ENCODE data around the gene PSME1. TPM values are rescaled to one million over a fixed set of nuclear protein-coding genes. Genes with fewer than 3 reads are reported as not detected.

PSME1 gene
- total and polyA plus RNA-seq, 2 donors (not counting 1 experiment from before 2014, with no cell fraction given), result 177 to 266 TPM

DNA sequence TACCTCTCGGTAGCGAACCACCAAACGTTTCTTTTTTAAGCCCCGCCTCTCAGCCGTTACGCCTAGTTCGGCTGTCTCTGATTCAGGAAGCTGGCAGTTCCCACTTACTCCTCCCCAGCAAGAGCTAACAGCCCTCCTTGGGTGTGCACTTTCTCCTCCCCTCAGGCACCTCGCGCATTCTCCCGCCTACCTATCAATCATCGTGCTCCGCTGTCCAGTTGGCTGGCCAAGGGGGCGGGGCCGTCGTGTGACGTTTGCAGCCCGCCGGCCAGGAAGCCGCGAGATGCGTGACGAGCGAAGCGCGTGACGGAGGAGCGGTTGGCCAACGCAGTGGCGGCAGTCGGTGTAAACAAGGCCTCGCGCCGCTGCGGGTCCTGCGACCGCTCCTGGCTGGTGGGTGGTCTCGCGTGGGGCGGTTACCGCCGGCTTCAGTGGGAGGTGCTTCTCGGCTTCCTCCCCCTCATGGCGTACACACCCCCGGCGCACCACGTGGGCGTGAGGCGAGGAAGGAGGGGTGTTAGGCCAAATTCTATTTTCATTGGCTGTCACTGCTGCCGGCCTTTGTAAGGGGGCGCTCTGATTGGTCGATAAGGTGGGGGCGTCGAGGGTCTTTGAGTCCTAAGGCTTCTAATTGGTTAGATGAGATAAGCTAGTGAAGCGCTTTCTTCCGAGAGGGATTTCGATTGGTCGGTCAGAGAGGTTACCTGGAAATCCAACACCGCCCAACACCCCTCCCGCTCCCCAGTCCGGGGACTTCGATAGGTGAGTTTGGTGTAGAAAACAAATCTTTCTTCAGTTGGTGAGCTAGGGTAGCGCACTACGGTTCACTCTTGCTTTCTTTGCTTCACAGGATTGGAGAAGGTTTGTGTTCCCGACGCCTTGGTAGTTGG, 21.2 kb upstream of the PSME1 start, which contains the start of the genes DCAF11 and NRL:
TSS of gene DCAF11 (plus strand) at position 246 of the 890 bp plus-strand sequence. CDS start 818 bp downstream, outside the sequence.
TSS of gene NRL (minus strand) at position 418 of the 890 bp plus-strand sequence. CDS start 32,101 bp downstream, outside the sequence.
- Histone ChIP-seq H2AFZ (ENCODE audit: low read length) (peak within 1 kb of the TSS; percentile 96), H3K9ac (ENCODE audit: insufficient read depth, low read length) (peak within 1 kb of the TSS; percentile 96), H4K20me1 (ENCODE audit: control insufficient read depth, extremely low read depth, insufficient read depth, low read length) (no peaks in the 10 kb centered on the region), H3K4me3 (replicated peaks in 1 of 4; ENCODE audit: control extremely low read depth in 1 of 4, insufficient read depth in 1 of 4, low read depth in 3 of 4, low read length in 4 of 4) (peak within 1 kb of the TSS; percentile 39 to 96 (median 72)), H3K36me3 (ENCODE audit: control insufficient read depth, insufficient read depth, low read length) (no peaks in the 10 kb centered on the region), H3K4me2 (ENCODE audit: extremely low read depth, insufficient read depth, low read length) (peak within 1 kb of the TSS; percentile 100), H3K27me3 (ENCODE audit: control insufficient read depth, insufficient read depth, low read length) (no peaks in the 10 kb centered on the region), H3K4me1 (ENCODE audit: control insufficient read depth, extremely low read depth, insufficient read depth, low read length) (peaks cover 5% of the 10 kb centered on the region), H3K9me3 (ENCODE audit: control insufficient read depth, insufficient read depth, low read depth, low read length) (no peaks in the 10 kb centered on the region), H3K27ac (ENCODE audit: insufficient read depth, low read length) (peak within 1 kb of the TSS; percentile 98), H3K79me2 (ENCODE audit: control insufficient read depth, insufficient read depth, low read length) (no peaks in the 10 kb centered on the region)
- TF ChIP-seq, protein P1, sequence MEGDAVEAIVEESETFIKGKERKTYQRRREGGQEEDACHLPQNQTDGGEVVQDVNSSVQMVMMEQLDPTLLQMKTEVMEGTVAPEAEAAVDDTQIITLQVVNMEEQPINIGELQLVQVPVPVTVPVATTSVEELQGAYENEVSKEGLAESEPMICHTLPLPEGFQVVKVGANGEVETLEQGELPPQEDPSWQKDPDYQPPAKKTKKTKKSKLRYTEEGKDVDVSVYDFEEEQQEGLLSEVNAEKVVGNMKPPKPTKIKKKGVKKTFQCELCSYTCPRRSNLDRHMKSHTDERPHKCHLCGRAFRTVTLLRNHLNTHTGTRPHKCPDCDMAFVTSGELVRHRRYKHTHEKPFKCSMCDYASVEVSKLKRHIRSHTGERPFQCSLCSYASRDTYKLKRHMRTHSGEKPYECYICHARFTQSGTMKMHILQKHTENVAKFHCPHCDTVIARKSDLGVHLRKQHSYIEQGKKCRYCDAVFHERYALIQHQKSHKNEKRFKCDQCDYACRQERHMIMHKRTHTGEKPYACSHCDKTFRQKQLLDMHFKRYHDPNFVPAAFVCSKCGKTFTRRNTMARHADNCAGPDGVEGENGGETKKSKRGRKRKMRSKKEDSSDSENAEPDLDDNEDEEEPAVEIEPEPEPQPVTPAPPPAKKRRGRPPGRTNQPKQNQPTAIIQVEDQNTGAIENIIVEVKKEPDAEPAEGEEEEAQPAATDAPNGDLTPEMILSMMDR (conservative IDR thresholded peaks at IDR 0.05 in 1 of 2, IDR thresholded peaks at IDR 0.05 in 1 of 2; ENCODE audit: low read depth in 1 of 2, low read length in 2 of 2), result no peak
- no peak for TF ChIP-seq EZH2 (IDR thresholded peaks at IDR 0.05; ENCODE audit: low read length, missing control alignments)
- DNase-seq (ENCODE audit: low read depth in 2 of 2), result peak; percentile 100

DNA sequence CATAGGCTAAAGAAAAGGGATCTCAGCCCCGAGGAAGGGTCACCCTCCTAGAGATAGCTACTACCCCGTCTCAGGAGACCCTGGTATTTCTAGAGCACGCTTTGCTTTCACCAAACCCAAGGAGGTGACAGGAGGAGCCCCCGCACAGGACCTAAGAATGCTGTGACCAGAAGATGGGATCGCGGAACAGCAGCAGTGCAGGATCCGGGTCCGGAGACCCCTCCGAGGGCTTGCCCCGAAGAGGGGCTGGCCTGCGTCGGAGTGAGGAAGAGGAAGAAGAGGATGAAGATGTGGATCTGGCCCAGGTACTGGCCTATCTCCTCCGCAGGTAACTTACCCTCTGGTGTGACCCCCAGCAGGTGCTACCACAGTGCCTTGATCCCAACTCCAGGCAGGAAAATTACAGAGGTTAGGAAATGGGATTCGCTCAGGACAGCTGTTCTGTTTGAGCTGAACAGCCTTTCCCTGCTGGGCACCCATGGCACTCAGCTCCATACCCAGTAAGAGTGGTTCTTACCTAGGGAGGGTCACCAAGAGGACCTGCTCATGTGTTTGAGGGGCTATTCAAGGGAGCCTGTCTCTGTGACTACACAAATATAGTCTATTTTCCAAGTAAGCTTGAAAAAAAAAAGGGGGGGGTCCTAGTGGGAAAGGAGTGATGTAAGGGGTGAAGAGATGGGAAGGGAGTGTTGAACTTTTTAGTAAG, 20.4 kb upstream of the PSME1 start:
- Histone ChIP-seq H2AFZ (ENCODE audit: low read length) (peak overlapping the region; percentile 27), H3K9ac (ENCODE audit: insufficient read depth, low read length) (peak overlapping the region; percentile 96), H3K4me1 (ENCODE audit: control insufficient read depth, extremely low read depth, insufficient read depth, low read length) (peaks cover 5% of the 10 kb centered on the region), H3K4me2 (ENCODE audit: extremely low read depth, insufficient read depth, low read length) (peak overlapping the region; percentile 90), H3K36me3 (ENCODE audit: control insufficient read depth, insufficient read depth, low read length) (no peaks in the 10 kb centered on the region), H3K4me3 (replicated peaks in 1 of 4; ENCODE audit: control extremely low read depth in 1 of 4, insufficient read depth in 1 of 4, low read depth in 3 of 4, low read length in 4 of 4) (peak overlapping the region; percentile 39 to 96 (median 63)), H3K27ac (ENCODE audit: insufficient read depth, low read length) (peak overlapping the region; percentile 98), H4K20me1 (ENCODE audit: control insufficient read depth, extremely low read depth, insufficient read depth, low read length) (no peaks in the 10 kb centered on the region), H3K79me2 (ENCODE audit: control insufficient read depth, insufficient read depth, low read length) (no peaks in the 10 kb centered on the region), H3K9me3 (ENCODE audit: control insufficient read depth, insufficient read depth, low read depth, low read length) (no peaks in the 10 kb centered on the region), H3K27me3 (ENCODE audit: control insufficient read depth, insufficient read depth, low read length) (no peaks in the 10 kb centered on the region)
- no peak for DNase-seq (ENCODE audit: low read depth in 2 of 2)
- no peak for TF ChIP-seq EZH2 (IDR thresholded peaks at IDR 0.05; ENCODE audit: low read length, missing control alignments)
- TF ChIP-seq, protein P1 (conservative IDR thresholded peaks at IDR 0.05 in 1 of 2, IDR thresholded peaks at IDR 0.05 in 1 of 2; ENCODE audit: low read depth in 1 of 2, low read length in 2 of 2), result no peak

All from fibroblast of lung (primary cell).